NCI-H446 (cell line): Measurements from ENCODE around the gene ARHGEF16.

Experiments
- DNase-seq, 2 experiments: peaks; one replicate each; lab custom pipeline; 2025; lab: John Stamatoyannopoulos, UW

The ARHGEF16 gene

DNA sequence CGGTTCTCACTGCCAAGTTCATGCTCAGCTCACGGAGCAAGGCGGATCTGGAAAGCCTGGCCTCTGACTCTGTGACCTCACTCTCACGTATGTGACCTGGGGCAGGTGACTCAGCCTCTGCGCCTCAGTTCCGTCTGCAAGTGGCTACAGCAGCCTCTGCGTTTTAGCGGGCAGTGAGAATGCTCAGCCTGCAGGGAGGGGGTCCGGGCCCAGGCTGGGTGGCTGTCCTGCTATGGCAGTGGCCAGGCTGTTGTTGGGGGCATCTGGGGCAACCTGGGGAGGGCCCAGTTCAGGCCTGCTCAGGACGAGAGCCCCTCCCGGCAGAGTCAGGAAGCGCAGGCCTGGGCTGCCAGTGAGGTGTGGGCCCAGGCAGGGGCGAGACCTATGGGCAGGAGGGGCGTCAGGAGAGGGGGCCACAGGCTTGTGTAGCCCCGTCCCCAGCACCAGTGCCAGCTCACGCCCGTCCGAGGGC, 27.9 kb downstream of the ARHGEF16 start:
- no peak for DNase-seq

- DNase-seq, result no peak
Observed at GRCh38 chr1:3483380-3483779, 28.9 kb downstream of the ARHGEF16 start.

DNA sequence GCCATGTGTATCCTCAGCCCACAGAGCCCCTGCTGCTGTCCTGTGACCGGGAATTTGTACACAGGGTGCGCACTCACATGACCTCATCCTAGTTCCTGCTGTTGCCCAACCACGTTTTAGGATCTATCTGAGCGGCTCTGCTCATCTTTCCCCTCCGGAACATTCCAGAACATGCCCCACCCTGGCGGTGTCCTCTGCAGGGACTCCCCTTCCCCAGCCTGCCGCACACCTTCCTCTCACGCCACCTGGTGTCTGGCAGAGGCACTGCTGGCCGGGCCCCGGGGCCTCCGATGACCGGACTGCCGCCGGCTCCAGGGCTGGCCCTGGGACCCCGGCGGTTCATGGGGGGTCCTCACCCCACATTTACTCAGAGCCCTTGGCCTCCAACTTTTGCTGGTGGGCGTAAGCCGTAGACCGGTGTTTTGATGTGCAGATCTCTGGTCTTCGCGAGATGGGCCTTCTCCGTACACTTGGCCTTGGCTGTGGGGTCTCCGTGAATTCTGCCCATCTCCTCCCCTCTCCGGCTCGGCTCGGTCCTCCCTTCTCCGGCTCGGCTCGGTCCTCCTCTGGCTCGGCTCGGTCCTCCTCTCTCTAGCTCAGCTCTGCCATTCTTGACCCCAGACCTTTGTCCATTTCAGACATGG, 29.5 kb downstream of the ARHGEF16 start:
- DNase-seq, result peak in 1 of 2 experiments; percentile 32

DNA sequence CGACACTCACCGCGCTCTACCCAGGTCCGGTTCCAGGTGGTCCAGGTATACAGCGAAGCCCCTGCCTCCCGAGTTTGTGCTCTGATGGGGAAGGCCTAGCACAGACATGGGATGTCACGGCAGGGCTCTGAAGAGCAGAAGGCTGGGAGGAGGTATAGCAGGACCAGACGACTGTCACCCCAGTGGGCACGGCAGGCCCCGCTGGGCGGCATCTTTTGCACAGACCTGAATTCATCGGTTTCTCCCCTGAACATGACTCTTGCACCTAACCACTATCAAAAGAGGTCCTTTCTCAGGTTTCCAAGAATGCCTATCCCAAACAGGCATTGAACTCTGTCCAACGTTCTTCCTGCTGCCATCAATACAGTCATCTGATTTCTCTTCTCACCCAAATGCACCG, 30.6 kb downstream of the ARHGEF16 start:
- no peak for DNase-seq

DNA sequence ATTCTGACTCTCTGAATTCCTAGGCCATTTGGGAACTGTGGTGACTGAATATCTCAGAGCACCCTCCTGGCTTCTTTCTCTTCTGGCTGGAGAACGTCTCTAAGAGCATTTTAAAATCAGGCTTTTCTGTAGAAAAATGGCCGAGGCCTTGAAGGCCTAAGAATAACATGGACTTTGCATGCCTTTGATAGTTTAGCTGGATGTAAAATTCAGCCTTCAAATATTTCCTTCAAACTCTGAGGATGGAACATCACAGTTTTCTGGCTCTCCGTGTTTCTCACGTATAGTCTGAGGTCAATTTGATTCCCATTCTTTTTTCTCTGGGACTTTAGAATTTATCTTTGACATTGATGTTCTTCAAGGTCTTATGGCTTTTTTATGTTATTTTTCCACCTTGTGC, 34.0 kb downstream of the ARHGEF16 start:
- DNase-seq, result no peak

DNA sequence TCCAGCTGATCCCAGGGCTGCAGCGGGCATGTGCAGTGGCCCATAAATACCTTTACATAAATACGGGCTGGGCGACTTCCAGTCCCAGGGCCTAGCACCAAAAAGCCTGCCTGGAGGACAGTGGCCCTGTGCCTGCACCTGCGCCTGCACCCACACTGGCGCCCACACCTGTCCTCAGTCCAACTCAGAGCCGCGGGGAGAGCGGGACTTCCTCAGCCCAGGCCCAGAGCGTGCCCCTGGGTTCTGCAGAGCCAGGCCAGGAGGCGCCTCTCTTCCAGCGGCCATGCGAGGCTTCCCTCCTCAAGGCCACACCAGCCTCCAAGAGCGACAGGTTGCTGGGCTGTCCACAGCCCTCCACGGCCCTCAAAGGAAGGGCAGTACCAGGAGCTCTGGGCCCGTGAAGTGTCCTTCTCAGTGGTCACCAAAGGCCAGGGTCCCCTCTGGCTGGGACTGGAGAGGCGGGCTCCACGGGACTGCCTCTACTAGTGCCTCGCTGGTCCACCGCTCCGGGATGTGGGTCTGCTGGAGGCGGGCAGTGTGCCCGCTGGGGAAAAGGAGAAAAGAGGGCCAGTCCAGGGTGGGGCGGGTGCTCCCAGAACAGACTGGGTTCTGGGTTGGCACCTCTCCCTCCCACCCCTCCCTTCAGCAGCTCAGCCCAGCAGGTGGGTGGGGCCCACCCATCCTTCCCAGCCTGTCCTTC, 35.7 kb downstream of the ARHGEF16 start:
- DNase-seq, result no peak

- peak; percentile 19 to 69 for DNase-seq
Observed at GRCh38 chr1:3491291-3492246, 37.1 kb downstream of the ARHGEF16 start.

GRCh38 chr1:3492545-3493246, 38.2 kb downstream of the ARHGEF16 start:
- DNase-seq, result no peak

GRCh38 chr1:3494321-3495308, 40.1 kb downstream of the ARHGEF16 start:
- DNase-seq, result no peak

DNA sequence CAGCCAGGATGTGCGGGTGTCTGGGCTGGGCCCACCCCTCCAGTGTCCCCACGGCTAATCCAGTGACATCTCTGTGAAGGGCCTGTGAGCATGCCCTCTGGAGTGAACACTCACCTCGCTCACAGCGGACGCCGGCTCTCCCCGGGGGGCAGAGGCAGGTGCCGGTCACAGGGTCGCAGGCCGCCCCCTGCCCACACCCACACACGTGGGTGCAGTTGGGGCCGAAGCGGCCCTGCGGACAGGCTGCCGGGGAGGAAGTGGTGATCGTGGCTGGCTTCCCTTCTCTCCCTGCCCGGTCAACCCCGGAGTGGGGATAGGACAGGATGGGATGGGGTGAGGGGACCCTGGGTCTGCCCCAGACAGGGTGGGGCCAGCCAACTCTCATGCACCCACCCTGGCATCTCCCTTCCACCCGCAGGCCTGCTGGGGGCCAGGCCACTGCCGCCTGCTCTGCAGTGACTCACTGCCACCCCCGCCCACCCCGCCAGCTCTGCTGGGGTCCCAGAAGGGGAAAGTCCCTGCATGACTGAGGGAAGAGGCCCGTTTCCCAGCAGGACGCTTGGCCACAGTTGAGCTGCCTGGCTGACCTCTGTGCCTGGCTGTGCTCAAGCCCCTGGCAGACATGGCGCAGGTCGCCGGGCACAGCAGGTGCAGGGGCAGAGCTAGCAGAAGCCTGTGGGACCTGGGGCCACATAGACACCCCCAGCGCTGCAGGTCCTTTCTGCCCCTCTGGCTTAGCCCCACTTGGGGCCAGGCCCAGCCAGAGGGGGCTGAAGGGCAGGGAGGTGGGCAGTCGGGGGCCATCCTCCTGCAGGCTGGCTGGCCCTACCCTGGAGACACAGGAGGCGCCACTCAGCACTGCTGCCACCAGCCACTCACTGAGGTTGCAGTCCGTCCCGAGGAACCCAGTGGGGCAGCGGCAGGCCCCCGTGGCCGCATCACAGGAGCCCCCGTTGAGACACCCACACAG, 41.6 kb downstream of the ARHGEF16 start:
- DNase-seq, result no peak

DNA sequence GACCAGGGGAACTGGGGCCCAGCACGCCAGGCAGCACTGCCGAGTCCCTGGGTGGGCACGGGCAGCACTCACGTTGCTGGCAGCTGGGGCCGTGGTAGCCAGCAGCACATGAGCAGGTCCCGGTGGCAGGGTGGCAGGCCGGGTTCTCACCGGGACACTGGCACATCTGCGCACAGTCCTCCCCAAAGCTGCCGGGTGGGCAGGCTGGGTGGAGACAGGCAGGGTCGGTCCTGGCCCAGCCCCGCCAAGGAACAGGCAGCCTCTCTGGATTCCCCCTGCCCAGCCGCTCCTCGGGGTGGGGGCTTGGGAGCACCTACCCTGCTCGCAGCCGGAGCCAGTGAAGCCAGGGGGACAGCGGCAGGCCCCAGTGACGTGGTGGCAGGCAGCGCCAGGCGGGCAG, 42.5 kb downstream of the ARHGEF16 start:
- DNase-seq, result no peak

- DNase-seq, result no peak
Observed at GRCh38 chr1:3497521-3497920, 43.1 kb downstream of the ARHGEF16 start.

DNA sequence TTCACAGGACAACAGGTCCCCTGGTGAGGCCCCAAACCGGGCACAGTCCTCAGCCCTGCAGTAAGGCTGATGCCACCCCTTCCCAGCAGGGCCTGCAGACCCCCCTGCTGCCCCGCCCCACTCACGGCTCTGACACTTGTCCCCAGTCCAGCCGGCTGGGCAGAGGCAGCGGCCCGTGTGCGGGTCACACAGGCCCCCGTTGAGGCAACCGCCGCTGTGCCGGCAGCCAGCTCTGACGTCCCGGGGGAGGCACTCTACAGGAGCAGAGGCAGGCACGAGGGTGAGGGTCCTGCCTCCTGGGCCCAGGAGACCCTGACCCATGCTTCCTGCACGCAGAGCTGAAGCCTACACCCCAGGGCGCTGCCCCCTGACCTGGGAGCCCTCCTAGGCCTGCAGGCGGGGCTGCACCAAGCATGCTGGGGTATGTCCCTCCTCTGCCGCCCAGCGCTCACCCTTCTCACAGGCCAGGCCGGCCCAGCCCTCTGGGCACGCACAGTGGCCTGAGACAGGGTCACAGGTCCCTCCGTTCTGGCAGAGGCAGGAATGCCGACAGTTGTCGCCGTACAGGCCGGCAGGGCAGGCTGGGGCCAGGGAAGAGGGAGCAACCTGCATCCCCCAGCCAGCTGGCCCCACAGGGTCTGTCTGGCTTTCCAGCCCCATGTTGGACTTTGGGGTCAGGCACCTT, 43.9 kb downstream of the ARHGEF16 start:
- no peak for DNase-seq

GRCh38 chr1:3498986-3499385, 44.5 kb downstream of the ARHGEF16 start:
- no peak for DNase-seq

GRCh38 chr1:3499611-3500010, 45.1 kb downstream of the ARHGEF16 start:
- no peak for DNase-seq

DNA sequence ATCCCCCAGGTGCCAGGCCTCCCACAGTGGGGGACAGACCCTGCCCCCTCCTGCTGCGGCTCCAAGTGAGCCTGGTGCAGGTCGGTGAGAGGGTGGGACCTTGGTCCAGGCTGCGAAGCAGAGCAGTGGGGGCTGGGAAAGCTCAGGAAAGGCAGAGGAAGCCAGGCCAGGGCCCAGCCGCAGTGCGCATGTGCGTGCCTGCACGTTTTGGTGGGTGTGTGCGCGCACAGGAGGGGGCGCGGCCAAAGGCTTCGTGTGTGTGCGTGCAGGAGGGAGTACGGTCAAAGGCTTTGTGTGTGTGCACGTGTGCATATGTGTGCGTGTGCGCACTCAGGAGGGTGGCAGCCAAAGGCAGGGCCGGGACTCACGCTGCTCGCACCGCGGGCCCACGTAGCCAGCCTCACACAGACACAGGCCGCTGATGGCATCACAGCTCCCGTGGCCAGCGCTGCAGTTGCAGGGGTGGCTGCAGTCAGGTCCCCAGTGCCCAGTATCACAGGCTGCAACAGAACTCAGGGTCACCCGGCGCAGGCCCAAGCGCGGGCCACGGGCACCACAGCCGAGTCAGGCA, 45.9 kb downstream of the ARHGEF16 start:
- DNase-seq, result no peak

GRCh38 chr1:3501437-3501836, 47.0 kb downstream of the ARHGEF16 start:
- no peak for DNase-seq

DNA sequence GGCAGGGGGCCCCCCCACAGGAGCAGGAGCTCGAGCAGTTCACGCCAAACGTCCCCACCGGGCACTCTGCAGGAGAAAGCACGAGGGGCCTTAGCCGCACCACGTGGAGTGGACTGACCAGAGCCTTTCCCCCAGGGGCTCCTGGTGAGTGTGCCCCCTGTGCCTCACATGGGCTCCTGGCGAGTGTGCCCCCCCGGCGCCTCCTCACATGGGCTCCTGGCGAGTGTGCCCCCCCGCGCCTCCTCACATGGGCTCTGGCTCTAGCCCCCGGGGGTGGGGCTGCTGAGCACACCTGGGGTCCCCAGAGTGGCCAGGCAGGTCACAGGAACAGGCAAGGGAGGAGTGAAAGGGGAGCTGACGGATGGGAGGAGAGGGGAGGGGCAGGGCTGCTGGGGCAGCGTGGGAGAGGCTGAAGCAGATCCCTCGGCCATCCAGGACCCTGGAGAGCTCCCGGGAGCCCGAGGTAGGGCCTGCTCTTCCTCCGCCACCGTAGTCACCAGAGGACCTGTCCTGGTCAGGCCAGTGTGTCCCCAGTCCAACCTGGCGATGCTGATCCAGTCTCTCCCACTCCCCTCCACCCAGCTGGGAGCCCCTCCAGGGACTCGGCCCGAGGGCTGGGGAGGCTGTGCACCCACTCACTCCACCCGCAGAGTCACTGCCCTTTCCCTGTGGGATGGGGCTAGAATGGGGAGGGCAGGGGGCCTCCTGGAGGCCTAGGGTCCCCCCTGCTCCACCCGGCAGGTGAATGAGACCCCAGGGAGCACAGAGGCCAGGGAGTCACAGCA, 47.6 kb downstream of the ARHGEF16 start:
- DNase-seq, result peak in 1 of 2 experiments; percentile 29
